HEK293 (cell line): Measurements from ENCODE around the gene OCRL.
A peak's percentile ranks its signal among the peaks of the same experiment; 100 is the strongest.

Experiments used
- CTCF ChIA-PET: fragments of 350-600 bp; formaldehyde crosslinking; extraction: SDS; loops from one replicate; lab custom pipeline; 2021; ENCODE audit warnings: antibody characterized with exemption; lab: Yijun Ruan, JAX
- POLR2A ChIA-PET: fragments of 300-600 bp; formaldehyde crosslinking; extraction: SDS; loops from one replicate; lab custom pipeline; 2020; ENCODE audit warnings: antibody characterized with exemption, inconsistent platforms; lab: Yijun Ruan, JAX
- H3K27ac ChIP-seq: fragments of 200-500 bp; sonication (Bioruptor generic); 2 replicates; pipeline ENCODE4 v1.5.1; 2014; ENCODE audit warnings: low read depth, low read length, control low read depth, inconsistent platforms; ENCODE audit errors: extremely low read depth
- H3K36me3 ChIP-seq, 2 experiments: fragments of 200-500 bp in 1 of 2; sonication (Bioruptor generic) in 1 of 2; 1 replicate in 1 of 2; 2 replicates in 1 of 2; pipeline ENCODE4 v1.5.1; 2014 to 2017; ENCODE audit warnings: inconsistent platforms in 2 of 2, low read length in 2 of 2; ENCODE audit not compliant: control insufficient read depth in 2 of 2, insufficient read depth in 1 of 2
- H3K4me1 ChIP-seq: fragments of 200-500 bp; sonication (Bioruptor generic); 2 replicates; pipeline ENCODE4 v1.5.1; 2014; ENCODE audit warnings: mild to moderate bottlenecking, low read length, inconsistent platforms; ENCODE audit not compliant: control insufficient read depth, insufficient read depth
- H3K4me3 ChIP-seq: 2 replicates; pipeline ENCODE4 v1.5.1; 2011; ENCODE audit warnings: low read depth, mild to moderate bottlenecking, control low read depth, low read length, moderate library complexity
- H3K9me3 ChIP-seq: fragments of 200-500 bp; sonication (Bioruptor generic); 2 replicates; pipeline ENCODE4 v1.5.1; 2014; ENCODE audit warnings: low read depth, low read length, inconsistent platforms; ENCODE audit not compliant: control insufficient read depth, insufficient read depth
- MYNN ChIP-seq: fragments of 450-650 bp; formaldehyde crosslinking; IDR thresholded peaks from 2 replicates; pipeline ENCODE4 v1.5.1; 2016; ENCODE audit warnings: missing biosample characterization, missing genetic modification characterization, borderline replicate concordance
- OSR2 ChIP-seq: fragments of 450-650 bp; formaldehyde crosslinking; IDR thresholded peaks from 2 replicates; pipeline ENCODE4 v1.5.1; 2016; ENCODE audit warnings: missing biosample characterization, missing genetic modification characterization
- PRDM6 ChIP-seq: fragments of 450-650 bp; formaldehyde crosslinking; IDR thresholded peaks from 2 replicates; pipeline ENCODE4 v1.5.1; 2017; ENCODE audit warnings: missing biosample characterization, missing genetic modification characterization
- TSHZ1 ChIP-seq: fragments of 450-650 bp; formaldehyde crosslinking; IDR thresholded peaks from 2 replicates; pipeline ENCODE4 v1.5.1; 2016; ENCODE audit warnings: missing biosample characterization, missing genetic modification characterization, borderline replicate concordance
- YY1 ChIP-seq: fragments of 450-650 bp; formaldehyde crosslinking; IDR thresholded peaks from 2 replicates; pipeline ENCODE4 v1.5.1; 2018; ENCODE audit warnings: missing biosample characterization, missing genetic modification characterization
- ZBTB17 ChIP-seq: fragments of 450-650 bp; formaldehyde crosslinking; IDR thresholded peaks from 2 replicates; pipeline ENCODE4 v1.5.1; 2016; ENCODE audit warnings: missing biosample characterization, missing genetic modification characterization
- ZBTB7A ChIP-seq: fragments of 450-650 bp; formaldehyde crosslinking; IDR thresholded peaks from 2 replicates; pipeline ENCODE4 v1.5.1; 2016; ENCODE audit warnings: low read depth, missing biosample characterization, missing genetic modification characterization
- ZFHX2 ChIP-seq: fragments of 450-650 bp; formaldehyde crosslinking; conservative IDR thresholded peaks from 2 replicates; pipeline ENCODE4 v1.5.1; 2016; ENCODE audit warnings: missing biosample characterization, missing genetic modification characterization
- ZNF146 ChIP-seq: fragments of 450-650 bp; formaldehyde crosslinking; IDR thresholded peaks from 2 replicates; pipeline ENCODE4 v1.5.1; 2016; ENCODE audit warnings: missing biosample characterization, missing genetic modification characterization
- ZNF175 ChIP-seq: fragments of 450-650 bp; formaldehyde crosslinking; IDR thresholded peaks from 2 replicates; pipeline ENCODE4 v1.5.1; 2016; ENCODE audit warnings: missing biosample characterization, missing genetic modification characterization
- ZNF2 ChIP-seq: fragments of 450-650 bp; formaldehyde crosslinking; IDR thresholded peaks from 2 replicates; pipeline ENCODE4 v1.5.1; 2016; ENCODE audit warnings: missing biosample characterization, missing genetic modification characterization
- ZNF292 ChIP-seq: fragments of 450-650 bp; formaldehyde crosslinking; IDR thresholded peaks from 2 replicates; pipeline ENCODE4 v1.5.1; 2016; ENCODE audit warnings: low read depth, missing biosample characterization, missing genetic modification characterization, borderline replicate concordance
- ZNF426 ChIP-seq: fragments of 450-650 bp; formaldehyde crosslinking; IDR thresholded peaks from 2 replicates; pipeline ENCODE4 v1.5.1; 2017; ENCODE audit warnings: missing biosample characterization, missing genetic modification characterization, mild to moderate bottlenecking, inconsistent platforms, moderate library complexity
- ZNF433 ChIP-seq: fragments of 450-650 bp; formaldehyde crosslinking; IDR thresholded peaks from 2 replicates; pipeline ENCODE4 v1.5.1; 2016; ENCODE audit warnings: missing biosample characterization, missing genetic modification characterization, low read depth
- ZNF488 ChIP-seq: fragments of 450-650 bp; formaldehyde crosslinking; IDR thresholded peaks from 2 replicates; pipeline ENCODE4 v1.5.1; 2016; ENCODE audit warnings: missing biosample characterization, missing genetic modification characterization
- ZNF549 ChIP-seq: fragments of 450-650 bp; IDR thresholded peaks from 2 replicates; pipeline ENCODE4 v1.5.1; 2018; ENCODE audit warnings: missing biosample characterization, missing genetic modification characterization, mild to moderate bottlenecking, inconsistent platforms, moderate library complexity
- ZNF624 ChIP-seq: fragments of 450-650 bp; formaldehyde crosslinking; IDR thresholded peaks from 2 replicates; pipeline ENCODE4 v1.5.1; 2017; ENCODE audit warnings: missing biosample characterization, missing genetic modification characterization
- ZNF768 ChIP-seq: fragments of 450-650 bp; formaldehyde crosslinking; IDR thresholded peaks from 2 replicates; pipeline ENCODE4 v1.5.1; 2018; ENCODE audit warnings: missing biosample characterization, mild to moderate bottlenecking, missing genetic modification characterization
- TF ChIP-seq, protein P1 (sequence below): fragments of 450-650 bp; formaldehyde crosslinking; IDR thresholded peaks from 2 replicates; pipeline ENCODE4 v1.5.1; 2017; ENCODE audit warnings: missing biosample characterization, mild to moderate bottlenecking, missing genetic modification characterization, moderate library complexity

The OCRL gene

DNA sequence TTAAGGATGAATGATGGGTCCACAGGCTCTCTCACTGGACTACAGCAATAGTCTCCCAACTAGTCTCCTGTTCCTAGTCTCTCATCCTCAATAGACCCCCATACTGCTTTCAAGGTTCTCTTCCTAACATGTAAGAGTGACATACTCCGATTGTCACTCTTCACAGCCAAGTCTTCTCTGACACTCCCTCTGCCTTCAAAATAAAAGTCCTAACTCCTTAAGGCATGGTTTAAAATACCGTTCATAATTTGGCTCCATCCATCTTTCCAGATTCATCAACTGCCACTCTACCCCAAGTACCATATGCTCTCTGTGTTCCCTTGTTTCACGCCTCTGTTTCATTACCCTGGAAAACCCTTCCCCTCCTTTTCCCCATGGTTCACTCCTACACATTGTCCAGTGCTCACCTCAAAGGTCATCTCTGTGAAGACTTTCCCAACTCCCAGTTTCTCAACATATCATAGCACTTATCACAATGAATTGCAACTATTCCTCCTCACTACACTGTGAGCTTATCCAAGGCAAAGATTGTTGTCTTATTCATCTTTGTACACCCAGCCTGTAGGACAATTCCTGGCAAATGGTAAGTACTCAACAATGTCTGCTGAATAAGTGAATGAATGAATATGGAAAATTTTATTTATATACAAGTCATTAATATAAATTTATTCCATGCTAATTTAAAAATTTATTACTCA lies 42.8 kb upstream of the OCRL start:
- Histone ChIP-seq H3K4me1 (no peaks in the 10 kb centered on the region), H3K36me3 (peaks cover 40 to 67% of the 10 kb centered on the region in 2 experiments), H3K9me3 (no peaks in the 10 kb centered on the region), H3K4me3 (no peak overlapping the region), H3K27ac (no peak overlapping the region)
- peak; percentile 90 for TF ChIP-seq MYNN (tag by site-specific recombination)
- TF ChIP-seq OSR2 (tag by site-specific recombination) = no peak
- no peak for TF ChIP-seq ZNF292 (tag by site-specific recombination)
- POLR2A ChIA-PET = no interaction called here
- CTCF ChIA-PET = interaction anchor here (0.6 kb wide), 1 partner anchor 11 kb away, joined by 3 read pairs; no protein-coding TSS in a partner anchor

DNA sequence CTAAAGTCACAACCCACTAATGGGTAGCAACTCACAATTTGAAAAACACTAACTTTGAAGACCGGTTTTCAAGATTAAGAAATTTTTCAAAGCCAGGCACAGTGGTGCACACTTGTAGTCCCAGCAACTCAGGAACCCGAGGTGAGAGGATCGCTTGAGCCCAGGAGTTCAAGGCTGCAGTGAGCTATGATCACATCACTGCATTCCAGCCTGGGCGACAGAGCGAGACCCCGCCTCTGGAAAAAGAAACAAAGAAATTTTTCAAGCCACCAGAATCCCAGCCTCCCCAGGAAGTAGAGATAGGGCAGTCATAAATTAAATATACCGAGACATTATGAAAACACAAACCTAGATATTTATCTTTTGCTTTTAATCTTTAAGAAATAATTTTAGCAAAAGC lies 29.7 kb upstream of the OCRL start:
- H3K9me3 ChIP-seq = no peaks in the 10 kb centered on the region
- POLR2A ChIA-PET = interaction anchor here (1.8 kb wide), 1 partner anchor 12 kb away, joined by 12 read pairs; the partner anchor contains the start of gene SMARCA1
- no peak overlapping the region for H3K4me3 ChIP-seq
- H3K36me3 ChIP-seq = peaks cover 32% of the 10 kb centered on the region in 2 experiments
- CTCF ChIA-PET = interaction anchor here (1.4 kb wide), 1 partner anchor 28 kb away, joined by 6 read pairs; no protein-coding TSS in a partner anchor
- H3K27ac ChIP-seq = no peak overlapping the region
- TF ChIP-seq ZNF2 (tag by site-specific recombination) (no peak), PRDM6 (tag by site-specific recombination) (peak; percentile 65), ZBTB17 (tag by site-specific recombination) (peak; percentile 25; the same call in 1 of the 2 replicates)
- no peaks in the 10 kb centered on the region; the same call in 1 of the 2 replicates for H3K4me1 ChIP-seq

GRCh38 chrX:129511689-129512088 lies 28.4 kb upstream of the OCRL start:
- CTCF ChIA-PET = interaction anchor here (1.4 kb wide), 1 partner anchor 27 kb away, joined by 6 read pairs; no protein-coding TSS in a partner anchor
- H3K36me3 ChIP-seq = peaks cover 29 to 31% of the 10 kb centered on the region in 2 experiments

More at GRCh38 chrX:129511689-129512088, 28.4 kb upstream of the OCRL start:
- H3K9me3 ChIP-seq = no peaks in the 10 kb centered on the region
- TF ChIP-seq ZNF426 (tag by site-specific recombination) = no peak
- no peak for TF ChIP-seq ZNF488
- no peak for TF ChIP-seq ZNF549 (tag by site-specific recombination)
- no peak for TF ChIP-seq YY1 (tag by site-specific recombination)
- TF ChIP-seq ZNF175 (tag by site-specific recombination) = no peak
- no peak for TF ChIP-seq ZNF768
- no peak for TF ChIP-seq ZNF146 (tag by site-specific recombination)
- no peak for TF ChIP-seq ZBTB7A (tag by site-specific recombination)
- no peak for TF ChIP-seq ZFHX2 (tag by site-specific recombination)
- TF ChIP-seq TSHZ1 = no peak
- TF ChIP-seq, protein P1, sequence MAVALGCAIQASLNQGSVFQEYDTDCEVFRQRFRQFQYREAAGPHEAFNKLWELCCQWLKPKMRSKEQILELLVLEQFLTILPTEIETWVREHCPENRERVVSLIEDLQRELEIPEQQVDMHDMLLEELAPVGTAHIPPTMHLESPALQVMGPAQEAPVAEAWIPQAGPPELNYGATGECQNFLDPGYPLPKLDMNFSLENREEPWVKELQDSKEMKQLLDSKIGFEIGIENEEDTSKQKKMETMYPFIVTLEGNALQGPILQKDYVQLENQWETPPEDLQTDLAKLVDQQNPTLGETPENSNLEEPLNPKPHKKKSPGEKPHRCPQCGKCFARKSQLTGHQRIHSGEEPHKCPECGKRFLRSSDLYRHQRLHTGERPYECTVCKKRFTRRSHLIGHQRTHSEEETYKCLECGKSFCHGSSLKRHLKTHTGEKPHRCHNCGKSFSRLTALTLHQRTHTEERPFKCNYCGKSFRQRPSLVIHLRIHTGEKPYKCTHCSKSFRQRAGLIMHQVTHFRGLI = no peak
- no peak for TF ChIP-seq ZNF433 (tag by site-specific recombination)
- TF ChIP-seq ZNF624 (tag by site-specific recombination) = no peak
- TF ChIP-seq, all 188 proteins: peak for 0
- POLR2A ChIA-PET = interaction anchor here (1.8 kb wide), 1 partner anchor 11 kb away, joined by 12 read pairs; the partner anchor contains the start of gene SMARCA1
- H3K27ac ChIP-seq = no peak overlapping the region
- no peak overlapping the region for H3K4me3 ChIP-seq
- H3K4me1 ChIP-seq = no peaks in the 10 kb centered on the region; the same call in 1 of the 2 replicates
